ENCODE measurements around the gene SSC5D. TPM values are rescaled to one million over a fixed set of nuclear protein-coding genes. Genes with fewer than 3 reads are reported as not detected.

The SSC5D gene
- total and polyA plus RNA-seq, 10 donors: 0.61 to 30.6 (median 16.2) TPM

DNA sequence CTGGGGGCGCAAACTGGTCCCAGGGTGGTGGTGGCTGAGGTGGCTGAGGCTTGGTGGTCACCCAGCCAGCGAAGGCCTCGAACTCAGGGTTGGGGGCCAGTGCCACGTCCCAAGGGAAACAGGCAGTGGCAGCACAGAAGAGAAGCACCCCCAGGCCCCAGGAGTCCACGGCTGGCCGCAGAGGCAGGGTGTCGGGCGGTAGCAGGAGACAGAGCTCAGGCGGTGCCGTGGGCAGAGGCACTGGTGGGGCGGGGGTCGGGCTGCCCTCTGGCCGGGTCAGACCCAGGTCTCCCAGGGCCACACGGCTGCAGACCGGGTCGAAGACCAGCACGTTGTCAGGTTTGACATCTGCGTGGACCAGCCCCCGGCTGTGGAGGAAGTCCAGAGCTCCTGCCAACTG, 52.9 kb downstream of the SSC5D start:
- H3K36me3 ChIP-seq: no peaks in the 10 kb centered on the region

DNA sequence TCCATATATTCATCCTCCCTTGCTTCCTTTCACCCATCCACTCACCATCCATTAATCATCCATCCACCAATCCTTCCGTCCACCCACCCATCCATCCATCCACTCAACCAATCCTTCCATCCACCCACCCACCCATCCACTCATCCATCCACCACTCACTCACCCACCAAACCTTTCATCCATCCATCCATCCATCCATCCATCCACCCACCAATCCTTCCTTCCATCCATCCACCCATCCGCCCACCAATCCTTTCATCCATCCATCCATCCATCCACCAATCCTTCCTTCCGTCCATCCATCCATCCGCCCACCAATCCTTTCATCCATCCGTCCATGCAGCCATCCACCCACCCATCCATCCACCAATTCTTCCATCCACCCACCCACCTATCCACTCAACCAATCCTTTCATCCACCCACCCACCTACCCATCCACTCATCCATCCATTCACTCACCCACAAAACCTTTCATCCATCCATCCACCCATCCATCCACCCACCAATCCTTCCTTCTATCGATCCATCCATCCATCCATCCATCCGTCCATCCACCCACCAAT, 54.1 kb downstream of the SSC5D start:
- Histone ChIP-seq H3K27me3 (replicated peaks in 1 of 7) (peaks cover 0 to 48% (median 6%) of the 10 kb centered on the region in 7 donors), H3K4me3 (no peak overlapping the region), H3K36me3 (no peaks in the 10 kb centered on the region), H3K9me3 (no peaks in the 10 kb centered on the region), H3K4me1 (peaks cover 0 to 5% (median 0%) of the 10 kb centered on the region in 6 donors), H3K27ac (no peak overlapping the region)
- TF ChIP-seq CTCF (IDR thresholded peaks at IDR 0.05 in 8 of 11, conservative IDR thresholded peaks at IDR 0.05 in 3 of 11) (no peak), POLR2AphosphoS5 (IDR thresholded peaks at IDR 0.05) (no peak), POLR2A (IDR thresholded peaks at IDR 0.05) (no peak)
- WGBS, 5 donors: 87 to 98% (median 91%) methylated on average over 7 of the region's 7 CpGs
- intact Hi-C loops (cut with DNase I; ENCODE audit: low total_unique reads): no loop called here
- no peak for DNase-seq

More for the DNA sequence above, 52.9 kb downstream of the SSC5D start:
- no peaks in the 10 kb centered on the region for H3K9me3 ChIP-seq
- TF ChIP-seq POLR2A (IDR thresholded peaks at IDR 0.05) (no peak), CTCF (IDR thresholded peaks at IDR 0.05 in 8 of 11, conservative IDR thresholded peaks at IDR 0.05 in 3 of 11) (no peak), POLR2AphosphoS5 (IDR thresholded peaks at IDR 0.05) (no peak)
- H3K27me3 ChIP-seq (replicated peaks in 1 of 7): peaks cover 0 to 38% (median 1%) of the 10 kb centered on the region in 7 donors
- H3K4me1 ChIP-seq: no peaks in the 10 kb centered on the region
- no peak overlapping the region for H3K4me3 ChIP-seq
- intact Hi-C loops (cut with DNase I; ENCODE audit: low total_unique reads): no loop called here
- H3K27ac ChIP-seq: no peak overlapping the region
- no peak for DNase-seq
- WGBS, 5 donors: 77 to 85% (median 80%) methylated on average over 18 to 19 of the region's 19 CpGs; no CpG with 5 or more reads in 1 of the 5 donors

DNA sequence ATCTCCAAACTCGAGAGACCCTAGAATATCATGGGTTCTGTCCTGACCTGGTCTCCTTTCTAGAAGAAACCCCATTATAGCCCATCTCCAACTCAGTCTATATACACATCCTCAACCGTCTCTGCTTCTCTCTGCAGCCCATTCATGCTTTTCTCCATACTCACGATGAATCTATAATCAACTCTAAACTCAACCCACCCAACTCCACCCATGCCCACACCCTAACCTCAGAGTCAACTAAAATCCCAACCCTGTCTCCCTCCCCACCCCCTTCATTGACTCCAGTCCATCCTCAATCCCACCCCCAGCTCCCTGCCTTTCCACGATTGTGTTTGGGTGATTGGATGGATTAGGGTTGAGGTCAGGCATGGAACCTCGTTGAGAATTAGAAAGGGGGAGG, 55.3 kb downstream of the SSC5D start:
- WGBS, 5 donors: 74 to 80% (median 74%) methylated on average over 5 of the region's 5 CpGs
- intact Hi-C loops (cut with DNase I; ENCODE audit: low total_unique reads): no loop called here
- no peaks in the 10 kb centered on the region for H3K9me3 ChIP-seq

More for the DNA sequence above, 55.3 kb downstream of the SSC5D start:
- no peak for DNase-seq
- TF ChIP-seq POLR2A (IDR thresholded peaks at IDR 0.05) (no peak), POLR2AphosphoS5 (IDR thresholded peaks at IDR 0.05) (no peak), CTCF (IDR thresholded peaks at IDR 0.05 in 8 of 11, conservative IDR thresholded peaks at IDR 0.05 in 3 of 11) (no peak)
- Histone ChIP-seq H3K36me3 (no peaks in the 10 kb centered on the region), H3K27ac (no peak overlapping the region), H3K4me1 (peaks cover 0 to 7% (median 0%) of the 10 kb centered on the region in 6 donors), H3K27me3 (replicated peaks in 1 of 7) (peaks cover 0 to 60% (median 9%) of the 10 kb centered on the region in 7 donors), H3K4me3 (no peak overlapping the region)

Measured in spleen (tissue), 11 donors.